HG03571 (cell line): Measurements from ENCODE around the gene TGFBR1.
A peak's percentile ranks its signal among the peaks of the same experiment; 100 is the strongest.

Experiments
- ATAC-seq: cut with Tn5 transposase; IDR thresholded peaks from one replicate; pipeline ENCODE4 v1.9.1; 2021; ENCODE audit not compliant: unreplicated experiment

TGFBR1 gene

DNA sequence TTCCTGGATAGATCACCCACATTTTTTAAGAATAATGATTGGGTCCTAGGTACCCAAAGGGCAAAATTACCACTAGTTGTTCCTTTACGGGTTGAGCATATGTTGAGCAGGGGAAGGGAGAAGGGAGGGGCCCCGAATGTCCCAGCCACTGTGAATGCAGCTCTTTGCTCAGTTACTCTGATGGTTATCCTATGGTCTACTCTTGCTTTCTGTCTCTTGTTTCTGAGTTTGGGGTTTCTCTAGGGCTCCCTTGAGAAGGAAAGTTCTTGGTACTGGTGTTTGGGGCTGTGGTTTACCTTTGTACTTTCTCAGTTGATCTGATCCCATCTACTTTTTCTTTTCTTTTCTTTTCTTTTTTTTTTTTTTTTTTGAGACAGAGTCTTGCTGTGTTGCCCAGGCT lies 61.2 kb downstream of the TGFBR1 start:
- ATAC-seq = no peak

DNA sequence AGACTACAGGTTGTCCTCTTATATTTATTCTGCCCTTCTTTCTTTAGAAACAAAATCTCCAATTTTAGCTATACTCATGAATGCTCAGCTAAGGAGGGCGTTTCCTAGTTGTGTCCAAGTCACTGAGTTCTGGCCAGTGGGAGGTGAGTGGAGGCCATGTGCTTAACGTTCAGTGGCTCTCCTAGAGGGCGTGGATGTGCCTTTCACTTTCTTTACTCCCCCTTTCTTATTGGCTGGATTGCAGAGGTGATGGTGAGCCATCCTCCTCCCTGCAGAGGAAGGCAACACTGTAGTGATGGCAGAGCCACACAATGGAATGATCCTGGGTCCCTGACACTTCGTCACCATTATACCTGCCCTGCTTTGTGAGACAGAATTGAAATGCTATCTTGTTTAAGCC lies 62.2 kb downstream of the TGFBR1 start:
- ATAC-seq = no peak

DNA sequence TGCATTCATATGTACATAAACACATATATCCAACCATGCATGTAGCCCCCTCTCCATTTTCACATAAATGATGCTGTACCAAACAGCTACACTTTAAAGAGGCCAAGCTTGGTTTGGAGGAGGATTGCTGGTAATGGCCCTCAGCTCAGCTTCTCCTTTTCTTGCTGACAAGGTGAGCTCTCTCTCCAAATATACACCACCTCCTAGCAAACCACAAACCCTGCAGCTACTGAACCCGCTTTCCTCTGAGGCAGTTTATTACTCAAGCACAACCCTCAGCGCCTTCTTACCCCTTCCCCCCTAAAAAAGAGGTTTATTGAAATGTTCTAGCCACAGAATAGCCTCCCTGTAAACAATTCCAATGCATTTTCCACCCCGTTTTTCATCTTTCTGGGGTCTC lies 62.8 kb downstream of the TGFBR1 start:
- ATAC-seq = no peak

DNA sequence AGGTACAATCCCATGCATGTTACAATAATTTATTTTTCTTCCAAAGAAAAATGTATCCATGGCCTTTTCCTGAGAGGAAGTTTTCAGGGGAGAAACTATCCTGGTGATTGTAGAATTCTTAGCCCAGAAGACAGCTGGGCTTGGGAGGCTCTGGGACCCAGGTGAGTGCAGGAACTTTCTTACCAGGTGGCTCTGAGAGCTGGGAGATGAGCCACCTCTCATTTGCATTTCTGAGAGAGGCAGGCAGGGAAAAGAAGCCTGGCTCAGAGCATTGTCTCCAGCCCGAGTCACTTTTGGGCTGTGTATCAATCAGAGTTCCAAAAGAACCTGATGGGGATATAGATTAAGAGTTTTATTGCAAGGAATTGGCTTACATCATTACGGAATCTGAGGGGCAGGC lies 64.2 kb downstream of the TGFBR1 start:
- ATAC-seq = no peak

DNA sequence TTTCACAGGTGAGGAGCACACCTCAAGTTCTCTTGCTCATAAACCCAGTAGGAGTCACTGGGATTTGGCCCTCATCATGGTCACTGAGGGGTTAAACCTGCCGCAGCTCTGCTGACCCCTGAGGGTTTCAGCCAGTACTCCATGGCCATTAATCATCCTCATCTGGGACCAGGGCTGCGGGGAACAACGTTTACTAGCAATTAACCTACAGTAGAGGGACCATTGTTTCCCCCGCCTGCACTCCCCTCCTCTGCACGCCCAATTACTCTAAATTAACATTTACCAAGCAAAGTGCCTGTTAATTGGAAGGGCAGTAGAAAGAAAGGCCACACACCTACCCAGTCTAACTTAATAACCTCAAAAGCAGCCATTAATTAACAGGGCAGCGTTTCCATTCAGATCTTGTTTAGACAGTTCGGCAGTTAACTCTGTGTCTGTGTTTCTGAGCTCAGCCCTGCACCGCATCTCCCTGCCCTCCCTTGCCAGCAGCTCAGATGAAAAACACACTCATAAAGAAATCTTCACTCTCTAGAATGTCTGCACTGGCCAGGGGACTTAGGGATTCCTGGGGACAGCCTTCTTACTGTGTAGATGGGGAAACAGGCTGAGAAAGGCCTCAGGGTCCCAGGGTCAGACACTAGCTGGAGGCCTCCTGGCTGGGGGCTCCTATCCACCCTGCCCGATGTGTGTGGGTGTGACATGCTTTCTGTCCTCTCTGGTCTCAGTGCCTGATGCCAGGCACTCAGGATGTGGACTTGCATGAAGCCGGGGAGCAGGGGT lies 65.3 kb downstream of the TGFBR1 start:
- no peak for ATAC-seq

DNA sequence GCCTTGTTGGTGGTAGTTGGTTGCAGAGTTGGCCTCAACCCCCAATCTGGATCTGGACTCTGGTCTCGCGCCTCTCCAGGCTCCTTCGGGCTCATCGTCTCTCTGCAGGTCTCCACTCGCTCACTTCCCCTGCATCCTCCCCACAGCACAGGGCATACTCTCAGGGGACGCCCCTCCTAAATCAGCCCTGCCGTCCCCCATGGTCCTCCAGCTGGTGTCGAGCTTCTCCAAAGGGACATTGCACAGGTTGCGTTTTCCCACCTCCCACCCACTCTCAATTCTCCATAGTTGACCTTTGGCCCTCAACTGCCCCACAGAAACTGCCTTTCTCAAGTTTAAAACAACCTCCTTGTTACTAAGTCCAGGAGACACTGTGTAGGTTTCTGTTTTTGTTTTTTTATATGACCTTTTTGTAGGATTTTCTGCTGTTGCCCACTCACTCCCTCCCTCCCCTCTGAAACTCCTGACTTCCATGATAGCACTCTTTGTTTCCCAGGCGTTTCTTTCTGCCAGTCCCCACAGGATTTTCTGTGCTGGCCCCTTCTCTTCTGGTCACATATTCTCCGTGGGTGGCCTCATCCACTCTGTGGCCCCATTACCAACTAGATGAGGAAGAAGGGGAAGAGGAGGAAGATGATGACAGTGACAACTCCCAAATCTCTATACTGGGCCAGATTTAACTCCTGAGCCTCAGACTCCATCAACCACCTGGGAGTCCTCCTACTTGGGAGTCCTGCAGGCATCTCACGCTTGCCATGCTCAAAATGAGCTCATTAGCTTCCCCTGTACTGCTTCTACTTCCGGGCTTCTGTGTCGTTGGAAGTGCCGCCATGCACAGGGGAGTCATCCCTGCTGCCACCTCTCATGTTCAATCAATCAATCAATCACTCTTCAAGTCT lies 66.6 kb downstream of the TGFBR1 start:
- ATAC-seq = no peak

DNA sequence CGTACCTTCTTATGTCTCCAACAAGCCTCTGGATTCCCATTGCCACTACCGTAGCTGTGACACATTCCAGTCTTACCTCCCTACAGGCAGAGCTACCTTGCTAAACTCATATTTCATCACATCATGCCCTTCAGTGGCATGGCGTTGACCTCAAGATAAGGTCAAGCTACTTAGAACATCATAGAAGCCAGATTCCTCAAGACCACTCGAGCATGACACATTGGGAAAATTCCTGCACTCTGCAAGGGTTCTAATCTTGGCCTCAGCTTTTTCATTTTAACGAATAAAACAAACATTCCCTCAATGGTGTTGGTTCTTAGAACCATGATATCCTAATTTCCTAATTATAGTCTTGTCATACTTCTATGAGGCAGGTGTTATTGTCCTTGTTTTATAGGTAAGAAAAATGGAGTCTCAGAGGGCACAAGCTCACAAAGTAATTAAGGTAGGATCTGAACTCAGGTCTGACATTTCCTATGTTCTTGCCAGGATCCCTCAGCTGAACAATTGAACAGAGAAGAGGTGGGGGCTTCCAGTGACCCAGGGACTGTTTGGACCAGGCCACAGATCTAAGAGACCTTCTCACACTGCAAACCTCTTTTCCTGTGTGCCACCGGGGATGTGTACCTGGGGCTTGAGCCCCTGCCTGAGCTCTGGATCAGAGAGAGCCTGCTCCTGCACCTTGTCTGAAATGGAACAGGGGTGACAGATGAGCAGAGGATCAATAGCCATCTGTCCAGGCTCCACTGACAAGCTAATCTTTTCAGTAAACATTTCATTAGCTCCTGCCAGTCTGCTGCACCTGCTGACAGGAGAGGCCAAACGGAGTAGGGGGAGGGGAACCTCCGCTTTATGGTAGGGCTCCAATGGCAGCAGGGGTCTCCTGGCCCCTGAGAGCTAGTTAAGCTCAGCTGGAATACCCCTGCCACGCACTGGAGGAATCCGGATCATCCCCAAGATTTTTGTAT lies 67.5 kb downstream of the TGFBR1 start:
- ATAC-seq = no peak

DNA sequence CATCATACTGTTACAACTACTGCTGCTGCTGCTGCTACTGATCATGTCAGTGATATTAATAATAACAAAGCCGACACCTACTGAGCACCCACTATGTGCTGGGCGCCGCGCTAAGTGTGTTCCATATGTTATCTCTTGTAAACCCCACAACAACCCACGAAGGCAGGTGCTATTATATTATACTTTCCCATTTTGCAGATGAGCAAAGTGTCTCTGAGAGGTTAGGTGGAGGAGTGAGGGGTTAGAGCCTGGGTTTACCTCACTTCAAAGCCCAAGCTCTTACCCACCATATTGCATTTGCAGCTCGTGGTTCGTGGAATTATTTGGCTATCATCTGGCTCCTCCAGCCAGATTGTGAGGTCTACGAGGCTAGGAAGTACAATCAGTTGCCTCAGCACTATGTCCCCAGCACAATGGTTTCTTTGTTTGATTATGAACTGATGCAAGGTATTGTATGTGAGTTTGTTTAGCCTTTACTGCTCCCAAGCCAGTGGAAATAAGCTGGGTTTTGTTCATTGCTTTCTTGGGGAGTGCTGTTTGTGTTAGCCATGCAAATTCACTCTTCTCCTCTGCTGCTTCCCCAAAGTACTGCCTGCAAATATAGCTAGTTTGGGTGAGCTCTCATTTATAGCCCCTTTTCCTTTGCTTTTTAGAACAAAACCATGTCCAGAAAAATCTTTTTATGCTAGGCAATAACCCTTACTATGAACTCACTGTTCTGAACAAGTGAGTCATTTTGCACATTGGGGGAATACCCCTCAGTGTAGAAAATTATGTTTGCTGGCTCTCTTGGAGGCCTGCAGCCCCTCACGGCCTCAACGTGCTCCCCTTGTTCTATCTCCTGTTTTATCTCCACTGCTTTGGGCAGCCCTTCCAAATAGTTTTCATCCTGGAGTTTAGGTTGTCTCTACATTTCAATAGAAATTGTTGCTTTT lies 68.9 kb downstream of the TGFBR1 start:
- ATAC-seq = no peak

DNA sequence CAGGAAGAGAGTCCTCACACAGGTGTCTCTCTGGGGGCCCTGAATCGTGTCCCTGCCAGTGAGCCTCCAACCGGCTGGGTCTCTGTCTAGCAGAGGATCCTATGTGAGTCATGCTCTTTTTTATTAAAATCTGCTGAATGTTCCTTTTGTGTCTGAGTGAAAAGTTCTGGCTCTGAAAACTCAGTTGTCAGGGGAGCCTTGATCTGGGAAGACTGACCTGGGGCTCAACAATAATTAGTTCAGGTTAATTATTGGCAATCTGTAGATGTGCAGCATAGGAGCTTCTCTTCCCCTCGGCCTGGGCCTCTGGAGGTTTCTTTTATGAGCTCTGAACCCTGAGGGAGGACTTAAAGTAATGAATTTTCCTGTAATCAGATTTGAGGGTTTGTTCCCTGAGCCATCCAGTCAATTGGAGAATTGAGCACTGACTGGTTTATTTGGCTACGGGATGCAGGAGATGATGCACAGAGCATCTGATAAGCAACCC lies 71.7 kb downstream of the TGFBR1 start:
- no peak for ATAC-seq

DNA sequence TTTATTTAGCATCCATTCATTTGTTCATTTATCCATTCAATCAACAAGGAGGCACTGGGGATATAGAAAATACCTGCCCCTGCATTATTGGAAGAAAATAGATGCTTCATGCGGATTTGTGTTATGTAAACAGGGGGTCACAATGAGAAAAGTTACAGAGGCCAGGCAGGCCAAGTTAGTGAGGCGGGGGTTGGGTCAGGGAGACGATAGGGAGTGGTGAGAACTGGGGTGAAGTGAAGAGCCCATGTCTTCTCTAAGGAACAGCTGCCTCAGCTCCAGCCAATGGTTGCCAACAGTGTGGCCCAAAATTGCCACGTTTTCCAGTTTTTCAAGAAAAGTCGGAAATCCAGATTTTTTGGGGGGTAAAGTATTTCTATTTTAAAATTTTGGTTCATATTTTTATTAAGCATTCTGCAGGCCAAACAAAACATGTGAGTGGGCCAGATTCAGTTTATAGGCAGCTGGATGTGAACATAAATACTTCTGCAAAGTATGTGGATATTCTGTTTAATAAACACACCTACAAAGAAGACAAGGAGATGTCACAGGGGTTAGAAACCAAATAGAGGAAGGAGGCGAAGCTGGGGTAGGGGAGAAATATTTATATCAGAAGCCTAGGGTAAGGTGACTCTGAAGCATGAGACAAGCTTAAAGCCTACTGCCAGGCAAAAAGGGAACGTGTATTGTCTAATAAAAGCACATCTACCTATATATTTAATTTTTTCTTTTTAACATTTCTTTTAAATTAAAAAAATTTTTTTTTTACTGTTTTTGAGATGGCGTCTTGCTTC lies 72.9 kb downstream of the TGFBR1 start:
- ATAC-seq = no peak

DNA sequence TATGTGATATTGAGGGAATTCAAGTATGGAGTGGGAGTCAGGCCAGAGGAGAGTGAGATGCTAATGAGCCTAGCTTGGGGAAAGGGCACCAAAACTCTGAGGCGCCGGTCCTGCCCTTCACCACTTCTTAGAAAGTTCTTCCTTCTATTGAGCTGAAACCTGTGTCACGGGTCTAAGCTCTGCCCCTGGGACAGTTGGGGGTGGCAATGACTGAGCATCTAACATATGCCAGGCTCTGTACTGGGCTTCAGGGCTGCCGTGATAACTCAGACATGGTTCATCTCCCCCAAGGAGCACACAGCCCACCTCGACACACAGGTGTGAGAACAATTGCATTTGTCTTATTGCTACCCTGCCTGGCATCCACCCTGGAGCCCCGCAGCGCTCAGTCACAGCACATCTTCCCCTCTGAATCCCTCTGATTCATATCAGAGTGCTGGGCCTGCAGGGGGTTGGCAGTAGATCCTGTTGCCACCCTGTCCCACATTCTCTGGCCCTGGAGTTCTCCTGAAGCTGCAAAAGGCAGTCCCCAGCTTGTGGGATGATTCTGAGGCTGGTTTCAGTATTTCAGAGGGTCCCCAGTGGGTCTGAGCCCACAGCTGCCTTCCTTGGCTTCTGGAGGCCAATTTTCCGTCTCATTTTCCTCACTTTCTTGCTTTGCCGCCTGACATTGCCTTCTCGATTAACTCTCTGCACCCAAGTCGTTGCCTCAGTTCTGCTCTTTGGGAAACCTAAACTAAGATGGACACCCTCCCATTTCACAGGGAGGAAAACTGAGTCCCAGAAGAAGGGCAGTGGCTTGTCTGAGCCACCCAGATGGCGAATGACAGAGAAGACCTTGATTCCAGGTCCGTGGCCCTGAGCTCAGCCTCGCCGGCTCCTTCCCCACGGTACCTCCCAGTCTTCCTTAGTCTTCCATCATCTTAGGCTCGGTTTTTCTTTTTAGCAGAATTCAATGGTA lies 74.3 kb downstream of the TGFBR1 start:
- no peak for ATAC-seq

DNA sequence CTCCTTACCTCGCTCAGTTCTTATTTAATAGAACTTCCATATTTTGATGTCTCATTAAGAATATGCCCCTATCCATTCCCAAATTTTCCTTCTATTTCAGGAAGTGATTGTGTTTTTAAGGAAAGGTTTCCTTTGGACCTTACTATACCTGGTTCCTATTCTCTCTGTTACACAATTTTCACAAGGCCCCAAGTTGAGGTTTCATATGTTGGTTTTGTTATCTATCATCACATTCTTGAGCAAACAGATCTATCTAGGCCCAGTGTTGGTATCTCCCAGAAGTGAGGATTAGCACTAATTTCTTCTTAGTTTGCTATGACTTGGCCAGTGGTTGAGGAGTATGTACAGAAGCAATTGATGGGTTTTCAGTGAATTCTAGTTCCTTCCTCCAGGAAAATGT lies 75.3 kb downstream of the TGFBR1 start:
- no peak for ATAC-seq

DNA sequence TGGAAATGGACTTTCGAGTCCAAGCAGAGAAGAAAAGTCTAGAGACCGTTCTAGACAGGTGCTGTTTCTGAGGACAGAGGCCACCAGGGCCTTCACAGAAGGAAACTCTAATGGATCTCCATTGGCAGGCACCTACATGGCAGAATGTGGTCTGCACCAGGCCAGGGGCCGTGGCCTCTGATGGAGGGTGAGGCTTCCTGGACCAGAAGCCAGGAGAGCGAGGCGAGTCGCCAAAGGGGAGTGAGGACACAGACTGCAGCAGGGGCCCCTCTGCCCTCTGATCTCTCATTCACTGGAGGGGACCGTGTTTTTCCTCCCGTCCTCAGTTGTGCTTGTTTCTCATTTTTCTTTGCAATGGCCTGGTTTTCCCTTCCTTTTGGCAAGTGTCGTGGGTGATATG lies 75.7 kb downstream of the TGFBR1 start:
- ATAC-seq = no peak

DNA sequence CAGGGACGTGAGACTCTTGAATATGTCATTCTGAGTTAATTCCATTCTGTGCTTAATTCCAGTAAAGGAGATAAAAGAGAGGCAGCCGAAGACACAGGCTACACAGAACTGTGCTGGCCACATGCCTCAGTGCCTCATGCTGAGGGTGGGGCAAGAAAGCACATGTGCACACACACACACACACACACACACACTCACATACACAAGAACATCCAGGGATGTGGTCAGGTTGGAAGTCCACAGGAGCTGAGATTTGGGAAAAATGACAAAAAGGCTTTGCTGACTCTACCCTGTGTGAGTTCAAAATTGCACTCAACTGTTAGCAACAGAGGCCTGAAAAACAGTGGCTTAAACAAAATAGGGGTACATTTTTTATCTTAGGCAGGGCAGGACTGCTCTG lies 76.3 kb downstream of the TGFBR1 start:
- no peak for ATAC-seq

DNA sequence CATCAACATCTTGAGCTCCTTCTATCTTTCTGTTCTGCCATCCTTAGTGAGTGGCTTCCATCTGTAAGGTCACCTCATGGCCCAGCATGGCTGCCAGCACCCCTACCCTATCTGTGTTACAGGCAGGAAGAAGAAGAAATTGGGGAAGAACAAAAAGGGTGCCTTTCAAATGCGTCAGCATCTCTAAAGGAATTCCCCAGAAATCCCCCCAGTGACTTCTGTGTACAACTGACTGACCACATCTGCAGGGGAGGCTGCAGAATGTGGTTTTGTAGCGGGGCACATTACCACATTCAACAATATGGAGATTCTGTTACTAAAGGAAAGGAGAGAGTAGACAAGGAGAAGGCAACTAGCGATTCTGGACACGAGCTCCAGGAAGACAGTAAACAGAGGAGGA lies 76.7 kb downstream of the TGFBR1 start:
- peak; percentile 43 for ATAC-seq

DNA sequence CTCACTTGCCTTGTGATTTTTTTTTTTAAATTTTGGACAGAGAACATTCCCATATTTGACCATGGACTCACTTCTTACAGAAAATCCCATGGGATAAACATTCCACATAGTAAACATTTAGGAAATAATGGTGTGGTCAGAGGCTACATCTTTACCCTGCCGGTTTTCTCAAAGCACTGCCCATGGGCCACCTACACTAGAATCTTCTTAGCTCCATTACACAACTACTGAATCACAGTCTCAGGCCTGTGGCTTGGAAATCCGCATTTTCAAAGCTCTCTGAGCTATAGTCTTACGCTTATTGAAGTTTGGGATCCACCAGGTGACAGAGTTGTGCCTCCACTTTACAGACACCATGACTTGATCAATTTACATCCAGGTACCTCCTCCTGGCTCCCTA lies 77.4 kb downstream of the TGFBR1 start:
- ATAC-seq = no peak

DNA sequence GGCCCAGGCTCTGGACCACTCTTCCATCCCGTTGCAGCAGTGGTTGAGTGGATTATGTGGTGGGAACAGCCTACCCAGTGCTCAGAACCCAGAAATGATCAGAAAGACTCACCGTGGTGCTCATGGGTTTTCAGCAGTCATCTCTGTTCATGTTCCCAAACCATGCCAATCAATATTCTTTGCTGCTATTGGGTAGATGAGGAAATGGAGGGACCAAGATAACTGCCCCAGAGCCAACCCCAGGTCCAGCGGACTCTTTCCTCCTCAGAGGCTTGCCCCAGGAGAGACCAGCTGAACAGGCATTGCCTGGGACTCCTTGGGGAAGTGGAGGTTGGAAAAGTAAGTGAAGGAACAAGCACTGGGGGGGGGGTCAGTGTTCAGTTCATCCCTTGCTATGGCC lies 78.7 kb downstream of the TGFBR1 start:
- ATAC-seq = no peak

DNA sequence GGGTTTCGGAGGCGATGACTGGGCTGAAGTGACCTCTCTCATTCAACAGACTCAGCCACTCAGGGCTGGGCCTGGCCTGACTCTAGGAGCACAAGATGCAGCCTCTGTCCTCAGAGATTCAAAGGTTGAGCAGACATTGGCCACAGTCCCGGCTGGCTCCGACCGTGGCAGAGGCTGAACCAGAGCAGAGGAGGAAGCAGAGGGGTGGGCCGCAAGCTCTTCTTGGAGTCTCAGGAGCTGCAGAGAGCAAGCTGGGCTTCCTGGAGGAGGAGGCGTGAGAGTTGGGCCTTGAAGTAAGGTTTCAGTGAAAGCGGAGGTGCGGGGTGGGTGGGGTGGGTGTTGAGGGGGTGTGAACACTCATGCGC lies 79.2 kb downstream of the TGFBR1 start:
- no peak for ATAC-seq
